ENCODE measurements around the gene RCBTB2.

The RCBTB2 gene

GRCh38 chr13:48539550-48539949, 6.7 kb upstream of the RCBTB2 start:
- Histone ChIP-seq H3K4me3 (ENCODE audit: low read length) (no peak overlapping the region), H3K36me3 (ENCODE audit: insufficient read depth, low read depth, low read length) (no peaks in the 10 kb centered on the region), H3K27me3 (ENCODE audit: insufficient read depth, low read length) (no peaks in the 10 kb centered on the region), H3K4me1 (ENCODE audit: insufficient read depth, low read length) (peaks cover 2% of the 10 kb centered on the region; the same call in 1 of the 2 replicates), H3K9ac (ENCODE audit: low read depth, low read length) (no peak overlapping the region), H3K27ac (ENCODE audit: low read length) (no peak overlapping the region), H3K9me3 (ENCODE audit: insufficient read depth, low read depth, low read length) (no peaks in the 10 kb centered on the region)

GRCh38 chr13:48536621-48537250, 3.9 kb upstream of the RCBTB2 start:
- no peak overlapping the region for H3K27ac ChIP-seq (ENCODE audit: low read length)
- no peaks in the 10 kb centered on the region for H3K27me3 ChIP-seq (ENCODE audit: insufficient read depth, low read length)
- no peaks in the 10 kb centered on the region for H3K9me3 ChIP-seq (ENCODE audit: insufficient read depth, low read depth, low read length)
- H3K4me3 ChIP-seq (ENCODE audit: low read length): no peak overlapping the region
- H3K4me1 ChIP-seq (ENCODE audit: insufficient read depth, low read length): peaks cover 5% of the 10 kb centered on the region; the same call in 1 of the 2 replicates
- H3K9ac ChIP-seq (ENCODE audit: low read depth, low read length): no peak overlapping the region
- H3K36me3 ChIP-seq (ENCODE audit: insufficient read depth, low read depth, low read length): no peaks in the 10 kb centered on the region

- Histone ChIP-seq H3K4me3 (ENCODE audit: low read length) (no peak overlapping the region), H3K27ac (ENCODE audit: low read length) (no peak overlapping the region), H3K4me1 (ENCODE audit: insufficient read depth, low read length) (peaks cover 5% of the 10 kb centered on the region; the same call in 1 of the 2 replicates), H3K9ac (ENCODE audit: low read depth, low read length) (no peak overlapping the region), H3K36me3 (ENCODE audit: insufficient read depth, low read depth, low read length) (no peaks in the 10 kb centered on the region), H3K27me3 (ENCODE audit: insufficient read depth, low read length) (no peaks in the 10 kb centered on the region), H3K9me3 (ENCODE audit: insufficient read depth, low read depth, low read length) (no peaks in the 10 kb centered on the region)
Observed at GRCh38 chr13:48535766-48536165, 2.9 kb upstream of the RCBTB2 start.

- no peaks in the 10 kb centered on the region for H3K36me3 ChIP-seq (ENCODE audit: insufficient read depth, low read depth, low read length)
- H3K9me3 ChIP-seq (ENCODE audit: insufficient read depth, low read depth, low read length): no peaks in the 10 kb centered on the region
- no peak overlapping the region for H3K4me3 ChIP-seq (ENCODE audit: low read length)
- H3K27me3 ChIP-seq (ENCODE audit: insufficient read depth, low read length): no peaks in the 10 kb centered on the region
- no peak overlapping the region for H3K27ac ChIP-seq (ENCODE audit: low read length)
- peaks cover 5% of the 10 kb centered on the region; the same call in 1 of the 2 replicates for H3K4me1 ChIP-seq (ENCODE audit: insufficient read depth, low read length)
- H3K9ac ChIP-seq (ENCODE audit: low read depth, low read length): no peak overlapping the region
Observed at GRCh38 chr13:48534911-48535501, 2.1 kb upstream of the RCBTB2 start.

DNA sequence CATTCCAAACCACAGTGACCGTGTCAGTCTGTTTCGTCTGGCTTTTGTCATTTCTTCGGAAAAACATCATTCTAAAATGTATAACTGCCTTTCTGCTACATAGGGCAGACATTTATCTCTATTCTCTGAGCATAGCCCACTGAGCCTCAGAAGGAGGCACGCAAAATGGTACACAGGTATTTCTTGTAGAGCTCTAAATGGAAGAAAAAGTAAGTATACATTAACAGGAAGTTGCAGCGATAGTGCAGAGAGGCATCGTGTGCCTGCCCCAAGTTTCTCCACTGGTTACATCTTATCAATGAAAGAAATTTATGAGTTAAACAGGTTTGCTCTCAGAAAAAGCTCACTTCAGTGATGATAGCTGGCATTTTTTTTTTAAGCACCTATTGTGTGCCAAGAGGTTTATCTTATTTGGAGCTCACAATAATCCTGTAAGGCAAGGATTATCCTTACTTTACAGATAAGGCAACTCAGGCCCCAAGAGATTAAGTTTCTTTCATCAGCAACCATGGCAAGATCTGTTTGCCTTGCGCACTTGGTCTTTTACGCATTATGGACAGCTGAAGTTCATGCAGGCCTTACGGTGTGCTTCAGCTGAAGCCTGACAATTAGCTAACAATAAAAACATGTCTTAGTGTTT, 1.2 kb upstream of the RCBTB2 start:
- no peaks in the 10 kb centered on the region for H3K36me3 ChIP-seq (ENCODE audit: insufficient read depth, low read depth, low read length)
- H3K9me3 ChIP-seq (ENCODE audit: insufficient read depth, low read depth, low read length): no peaks in the 10 kb centered on the region
- peak overlapping the region; percentile 85; the same call in 1 of the 2 replicates for H3K4me3 ChIP-seq (ENCODE audit: low read length)
- H3K27me3 ChIP-seq (ENCODE audit: insufficient read depth, low read length): no peaks in the 10 kb centered on the region
- H3K9ac ChIP-seq (ENCODE audit: low read depth, low read length): peak overlapping the region; percentile 92; the same call in 1 of the 2 replicates
- no peak overlapping the region for H3K27ac ChIP-seq (ENCODE audit: low read length)
- H3K4me1 ChIP-seq (ENCODE audit: insufficient read depth, low read length): peaks cover 5% of the 10 kb centered on the region; the same call in 1 of the 2 replicates

- peak overlapping the region; percentile 65 for H3K27ac ChIP-seq (ENCODE audit: low read length)
- no peaks in the 10 kb centered on the region for H3K36me3 ChIP-seq (ENCODE audit: insufficient read depth, low read depth, low read length)
- H3K4me1 ChIP-seq (ENCODE audit: insufficient read depth, low read length): peaks cover 5% of the 10 kb centered on the region; the same call in 1 of the 2 replicates
- H3K27me3 ChIP-seq (ENCODE audit: insufficient read depth, low read length): no peaks in the 10 kb centered on the region
- no peaks in the 10 kb centered on the region for H3K9me3 ChIP-seq (ENCODE audit: insufficient read depth, low read depth, low read length)
- H3K4me3 ChIP-seq (ENCODE audit: low read length): peak overlapping the region; percentile 85
- H3K9ac ChIP-seq (ENCODE audit: low read depth, low read length): peak overlapping the region; percentile 92
Observed at GRCh38 chr13:48532256-48532505, 699 bp downstream of the RCBTB2 start.

DNA sequence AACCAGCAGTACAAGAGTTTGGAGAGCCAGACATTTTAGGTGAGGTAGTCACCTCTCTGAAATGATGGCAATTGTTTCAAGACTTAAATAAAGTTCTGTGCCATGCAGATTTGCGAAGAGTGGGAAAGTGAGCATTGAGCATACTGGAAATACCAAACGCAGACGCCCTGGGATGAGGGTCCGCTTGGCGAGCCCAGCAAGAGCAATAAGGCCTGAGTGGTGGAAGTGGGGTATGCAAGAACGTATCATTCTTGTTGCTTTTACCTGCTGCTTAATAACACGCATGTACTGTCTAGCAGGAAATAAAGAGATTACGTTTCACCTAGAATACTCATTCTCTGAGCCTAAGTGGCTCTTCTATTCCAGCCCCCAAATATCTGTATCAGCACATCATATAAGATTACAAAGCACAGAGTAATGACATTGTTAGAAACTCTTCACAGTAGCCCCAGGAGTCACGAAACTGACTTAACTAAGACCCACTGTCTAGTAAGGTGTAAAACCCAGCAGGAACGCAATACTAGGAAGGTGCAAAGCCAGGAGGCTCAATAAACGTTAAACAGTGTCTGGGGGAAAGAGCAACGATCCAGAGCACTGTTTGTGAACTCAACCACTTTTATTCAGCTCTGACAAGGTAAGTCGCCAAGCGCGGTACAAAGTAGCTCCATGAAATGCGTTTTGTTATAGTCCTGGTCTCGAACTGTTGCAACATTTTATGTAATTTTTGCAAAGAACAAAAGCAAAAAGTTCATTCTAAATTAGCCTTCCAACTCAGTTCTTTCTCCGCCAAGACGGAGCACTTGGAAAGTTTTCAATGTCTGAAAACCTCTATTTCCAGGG, 1.2 kb downstream of the RCBTB2 start:
- no peak overlapping the region for H3K27ac ChIP-seq (ENCODE audit: low read length)
- H3K4me3 ChIP-seq (ENCODE audit: low read length): peak overlapping the region; percentile 85

GRCh38 chr13:48530833-48531232, 2.0 kb downstream of the RCBTB2 start:
- Histone ChIP-seq H3K27ac (ENCODE audit: low read length) (no peak overlapping the region), H3K9me3 (ENCODE audit: insufficient read depth, low read depth, low read length) (no peaks in the 10 kb centered on the region), H3K27me3 (ENCODE audit: insufficient read depth, low read length) (no peaks in the 10 kb centered on the region), H3K36me3 (ENCODE audit: insufficient read depth, low read depth, low read length) (no peaks in the 10 kb centered on the region), H3K4me1 (ENCODE audit: insufficient read depth, low read length) (peaks cover 5% of the 10 kb centered on the region; the same call in 1 of the 2 replicates), H3K9ac (ENCODE audit: low read depth, low read length) (no peak overlapping the region), H3K4me3 (ENCODE audit: low read length) (no peak overlapping the region)

More for the DNA sequence above, 1.2 kb downstream of the RCBTB2 start:
- Histone ChIP-seq H3K4me1 (ENCODE audit: insufficient read depth, low read length) (peaks cover 5% of the 10 kb centered on the region; the same call in 1 of the 2 replicates), H3K9ac (ENCODE audit: low read depth, low read length) (peak overlapping the region; percentile 92), H3K9me3 (ENCODE audit: insufficient read depth, low read depth, low read length) (no peaks in the 10 kb centered on the region), H3K36me3 (ENCODE audit: insufficient read depth, low read depth, low read length) (no peaks in the 10 kb centered on the region), H3K27me3 (ENCODE audit: insufficient read depth, low read length) (no peaks in the 10 kb centered on the region)

GRCh38 chr13:48528720-48529119, 4.2 kb downstream of the RCBTB2 start:
- H3K9me3 ChIP-seq (ENCODE audit: insufficient read depth, low read depth, low read length): no peaks in the 10 kb centered on the region
- peaks cover 4% of the 10 kb centered on the region; the same call in 1 of the 2 replicates for H3K4me1 ChIP-seq (ENCODE audit: insufficient read depth, low read length)
- H3K9ac ChIP-seq (ENCODE audit: low read depth, low read length): no peak overlapping the region
- H3K36me3 ChIP-seq (ENCODE audit: insufficient read depth, low read depth, low read length): no peaks in the 10 kb centered on the region
- H3K27me3 ChIP-seq (ENCODE audit: insufficient read depth, low read length): no peaks in the 10 kb centered on the region
- H3K4me3 ChIP-seq (ENCODE audit: low read length): no peak overlapping the region
- H3K27ac ChIP-seq (ENCODE audit: low read length): no peak overlapping the region

DNA sequence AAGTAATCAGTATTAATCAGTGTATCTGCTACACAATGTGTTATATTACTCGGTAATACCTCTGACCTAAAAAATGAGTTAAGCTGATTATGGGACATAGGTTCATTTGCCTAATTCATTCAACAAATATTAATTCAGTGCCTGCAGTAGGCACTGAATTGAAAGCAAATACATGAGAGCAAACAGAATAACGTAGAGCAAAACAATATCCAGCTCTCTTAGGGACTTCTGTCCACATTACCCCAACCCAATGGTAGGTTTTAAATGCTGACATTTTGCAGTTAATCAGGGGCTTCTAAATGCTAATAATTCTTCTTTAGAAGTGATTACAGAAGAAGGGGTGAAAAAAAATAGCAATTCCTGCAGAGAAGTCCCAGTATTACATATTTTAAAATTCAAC, 4.9 kb downstream of the RCBTB2 start:
- no peak overlapping the region for H3K27ac ChIP-seq (ENCODE audit: low read length)
- no peaks in the 10 kb centered on the region for H3K4me1 ChIP-seq (ENCODE audit: insufficient read depth, low read length)
- no peak overlapping the region for H3K9ac ChIP-seq (ENCODE audit: low read depth, low read length)
- no peaks in the 10 kb centered on the region for H3K9me3 ChIP-seq (ENCODE audit: insufficient read depth, low read depth, low read length)
- H3K27me3 ChIP-seq (ENCODE audit: insufficient read depth, low read length): no peaks in the 10 kb centered on the region
- H3K4me3 ChIP-seq (ENCODE audit: low read length): no peak overlapping the region
- H3K36me3 ChIP-seq (ENCODE audit: insufficient read depth, low read depth, low read length): no peaks in the 10 kb centered on the region

- Histone ChIP-seq H3K4me1 (ENCODE audit: insufficient read depth, low read length) (no peaks in the 10 kb centered on the region), H3K4me3 (ENCODE audit: low read length) (no peak overlapping the region)
Observed at GRCh38 chr13:48526286-48526685, 6.6 kb downstream of the RCBTB2 start.

More at GRCh38 chr13:48526286-48526685, 6.6 kb downstream of the RCBTB2 start:
- Histone ChIP-seq H3K9me3 (ENCODE audit: insufficient read depth, low read depth, low read length) (no peaks in the 10 kb centered on the region), H3K27ac (ENCODE audit: low read length) (no peak overlapping the region), H3K27me3 (ENCODE audit: insufficient read depth, low read length) (no peaks in the 10 kb centered on the region), H3K36me3 (ENCODE audit: insufficient read depth, low read depth, low read length) (no peaks in the 10 kb centered on the region), H3K9ac (ENCODE audit: low read depth, low read length) (no peak overlapping the region)

Measured in iPS-20b (cell line).